Activated naive CD4-positive, alpha-beta T cell treated with anti-CD3 and anti-CD28 coated beads, Interleukin-2, amount 50 U/mL, for 72 hours (primary cell): ENCODE measurements around the gene TPRG1L. TPM values are rescaled to one million over a fixed set of nuclear protein-coding genes. Genes with fewer than 3 reads are reported as not detected.
"Not testable (repeated sequence)": the region's sequence is repeated elsewhere in the genome, so short reads cannot be mapped to it uniquely, and the experiment has no call there.

Source experiments
- ATAC-seq, 2 donors: fragments of 150-1000 bp; cut with Tn5 transposase; 2 replicates each; pipeline ENCODE4 v1.10.0; 2021; ENCODE audit warnings: mild to moderate bottlenecking in 2 of 2, moderate library complexity in 2 of 2
- DNase-seq, 2 donors: peaks; one replicate each; pipeline ENCODE4 v3.0.0; 2021 to 2022; ENCODE audit warnings: low spot score in 2 of 2
- H3K27ac Mint-ChIP-seq, 2 donors: one replicate each; pipeline ENCODE4 v1.8.0; 2022; ENCODE audit warnings: mild to moderate bottlenecking in 2 of 2, mixed read lengths in 2 of 2
- H3K36me3 Mint-ChIP-seq, 2 donors: one replicate each; pipeline ENCODE4 v1.8.0; 2022; ENCODE audit warnings: mixed read lengths in 2 of 2
- H3K9me3 Mint-ChIP-seq, 2 donors: one replicate each; pipeline ENCODE4 v1.8.0; 2022; ENCODE audit warnings: mixed read lengths in 2 of 2
- total RNA-seq, 2 donors: library from RNA; stranded (reverse); gene quantifications; one replicate each; pipeline ENCODE4 v1.2.3, GENCODE V29; 2022

Gene TPRG1L
- 1 to 10 TPM; 6.0 to 10.0 TPM for total RNA-seq

- H3K9me3 Mint-ChIP-seq = no peaks in the 10 kb centered on the region
- DNase-seq = peak; percentile 98 to 99
- peak within 1 kb of the TSS; percentile 93 to 96 for H3K27ac Mint-ChIP-seq
- ATAC-seq = peak; percentile 95 to 96
- no peaks in the 10 kb centered on the region for H3K36me3 Mint-ChIP-seq
These were observed at the start of gene TPRG1L for GRCh38 chr1:3624200-3625136. Gene TPRG1L (plus strand): TSS chr1:3625015. CDS start chr1:3625073, 58 bp downstream.

GRCh38 chr1:3575515-3575914 lies 49.3 kb upstream of the TPRG1L start:
- not testable (repeated sequence) for DNase-seq, H3K36me3 Mint-ChIP-seq, ATAC-seq, H3K9me3 Mint-ChIP-seq, H3K27ac Mint-ChIP-seq

- ATAC-seq (no peak), DNase-seq (no peak)
- no peaks in the 10 kb centered on the region for H3K36me3 Mint-ChIP-seq
- H3K27ac Mint-ChIP-seq = no peak overlapping the region
- no peaks in the 10 kb centered on the region for H3K9me3 Mint-ChIP-seq
These were observed 48.8 kb upstream of the TPRG1L start for GRCh38 chr1:3575993-3576392.

- no peak overlapping the region for H3K27ac Mint-ChIP-seq
These were observed 47.5 kb upstream of the TPRG1L start for GRCh38 chr1:3577300-3577699.

GRCh38 chr1:3577711-3578432 lies 46.9 kb upstream of the TPRG1L start:
- H3K9me3 Mint-ChIP-seq = no peaks in the 10 kb centered on the region
- H3K27ac Mint-ChIP-seq = no peak overlapping the region
- DNase-seq (no peak), ATAC-seq (no peak)
- no peaks in the 10 kb centered on the region for H3K36me3 Mint-ChIP-seq

More at GRCh38 chr1:3577300-3577699, 47.5 kb upstream of the TPRG1L start:
- DNase-seq (no peak), ATAC-seq (no peak)
- Mint-ChIP-seq H3K9me3 (no peaks in the 10 kb centered on the region), H3K36me3 (no peaks in the 10 kb centered on the region)

- no peaks in the 10 kb centered on the region for H3K9me3 Mint-ChIP-seq
- ATAC-seq (no peak), DNase-seq (no peak)
- H3K27ac Mint-ChIP-seq = no peak overlapping the region
- H3K36me3 Mint-ChIP-seq = no peaks in the 10 kb centered on the region
These were observed 46.4 kb upstream of the TPRG1L start for GRCh38 chr1:3578433-3578805.

- ATAC-seq (no peak), DNase-seq (no peak)
- Mint-ChIP-seq H3K9me3 (no peaks in the 10 kb centered on the region), H3K27ac (peak overlapping the region in 1 of 2 donors; percentile 29), H3K36me3 (no peaks in the 10 kb centered on the region)
These were observed 45.9 kb upstream of the TPRG1L start for GRCh38 chr1:3578906-3579305.

GRCh38 chr1:3579626-3580025 lies 45.2 kb upstream of the TPRG1L start:
- no peak overlapping the region for H3K27ac Mint-ChIP-seq
- H3K9me3 Mint-ChIP-seq = no peaks in the 10 kb centered on the region
- ATAC-seq (no peak), DNase-seq (no peak)
- H3K36me3 Mint-ChIP-seq = no peaks in the 10 kb centered on the region

GRCh38 chr1:3580231-3580630 lies 44.6 kb upstream of the TPRG1L start:
- DNase-seq = no peak

GRCh38 chr1:3581296-3582036 lies 43.3 kb upstream of the TPRG1L start:
- H3K9me3 Mint-ChIP-seq = no peaks in the 10 kb centered on the region
- no peaks in the 10 kb centered on the region for H3K36me3 Mint-ChIP-seq
- no peak for DNase-seq
- no peak for ATAC-seq
- no peak overlapping the region for H3K27ac Mint-ChIP-seq

More at GRCh38 chr1:3580231-3580630, 44.6 kb upstream of the TPRG1L start:
- H3K27ac Mint-ChIP-seq = no peak overlapping the region
- no peak for ATAC-seq
- H3K9me3 Mint-ChIP-seq = no peaks in the 10 kb centered on the region
- H3K36me3 Mint-ChIP-seq = no peaks in the 10 kb centered on the region

- not testable (repeated sequence) for H3K27ac Mint-ChIP-seq, ATAC-seq, H3K36me3 Mint-ChIP-seq, DNase-seq, H3K9me3 Mint-ChIP-seq
These were observed 41.1 kb upstream of the TPRG1L start for GRCh38 chr1:3583751-3584150.

GRCh38 chr1:3584915-3585314 lies 39.9 kb upstream of the TPRG1L start:
- DNase-seq (no peak), ATAC-seq (peak; percentile 64 to 78)
- Mint-ChIP-seq H3K27ac (no peak overlapping the region), H3K36me3 (no peaks in the 10 kb centered on the region), H3K9me3 (no peaks in the 10 kb centered on the region)

GRCh38 chr1:3585353-3585868 lies 39.4 kb upstream of the TPRG1L start:
- not testable (repeated sequence) for H3K36me3 Mint-ChIP-seq, H3K9me3 Mint-ChIP-seq, H3K27ac Mint-ChIP-seq, ATAC-seq, DNase-seq

GRCh38 chr1:3585940-3586568 lies 38.8 kb upstream of the TPRG1L start:
- Mint-ChIP-seq H3K9me3 (no peaks in the 10 kb centered on the region), H3K36me3 (no peaks in the 10 kb centered on the region), H3K27ac (no peak overlapping the region)
- ATAC-seq (no peak), DNase-seq (no peak)

GRCh38 chr1:3586986-3587759 lies 37.6 kb upstream of the TPRG1L start:
- DNase-seq (no peak), ATAC-seq (no peak)
- no peak overlapping the region for H3K27ac Mint-ChIP-seq
- H3K36me3 Mint-ChIP-seq = no peaks in the 10 kb centered on the region
- no peaks in the 10 kb centered on the region for H3K9me3 Mint-ChIP-seq

GRCh38 chr1:3588395-3588794 lies 36.4 kb upstream of the TPRG1L start:
- Mint-ChIP-seq H3K36me3 (no peaks in the 10 kb centered on the region), H3K27ac (peak overlapping the region in 1 of 2 donors; percentile 8), H3K9me3 (no peaks in the 10 kb centered on the region)
- ATAC-seq (no peak), DNase-seq (no peak)
